A549 (cell line): Measurements from ENCODE around the gene TIGD3.

Experiments
- CTCF ChIP-seq: fragments of >200 bp; sonication (Bioruptor Twin); formaldehyde crosslinking; IDR thresholded peaks from 3 replicates; pipeline ENCODE4 v1.5.1; 2016
- EP300 ChIP-seq, 2 experiments: fragments of >200 bp; sonication (Bioruptor Twin); formaldehyde crosslinking; IDR thresholded peaks; 2 replicates in 1 of 2; 3 replicates in 1 of 2; pipeline ENCODE4 v1.6.1; 2016 to 2017

- no peak for TF ChIP-seq CTCF
- no peak for TF ChIP-seq EP300 (IDR thresholded peaks at IDR 0.05)
Measured at GRCh38 chr11:65341856-65342255, 12.7 kb upstream of the TIGD3 start.
